Stimulated activated CD8-positive, alpha-beta memory T cell treated with anti-CD3 and anti-CD28 coated beads, Interleukin-12 subunit alpha, Interleukin-12 subunit beta, amount 100 ng/mL, for 1 hour (primary cell): ENCODE results near the gene ROS1.
"Not testable (repeated sequence)": the region's sequence is repeated elsewhere in the genome, so short reads cannot be mapped to it uniquely, and the experiment has no call there.

Experiments used
- DNase-seq: peaks from one replicate; pipeline ENCODE4 v3.0.0-alpha.2; 2020; ENCODE audit warnings: low read depth

The ROS1 gene

GRCh38 chr6:117380298-117380697, 45.4 kb downstream of the ROS1 start:
- no peak for DNase-seq

GRCh38 chr6:117375446-117375845, 50.3 kb downstream of the ROS1 start:
- DNase-seq, result no peak

GRCh38 chr6:117373211-117373813, 52.4 kb downstream of the ROS1 start:
- no peak for DNase-seq

DNA sequence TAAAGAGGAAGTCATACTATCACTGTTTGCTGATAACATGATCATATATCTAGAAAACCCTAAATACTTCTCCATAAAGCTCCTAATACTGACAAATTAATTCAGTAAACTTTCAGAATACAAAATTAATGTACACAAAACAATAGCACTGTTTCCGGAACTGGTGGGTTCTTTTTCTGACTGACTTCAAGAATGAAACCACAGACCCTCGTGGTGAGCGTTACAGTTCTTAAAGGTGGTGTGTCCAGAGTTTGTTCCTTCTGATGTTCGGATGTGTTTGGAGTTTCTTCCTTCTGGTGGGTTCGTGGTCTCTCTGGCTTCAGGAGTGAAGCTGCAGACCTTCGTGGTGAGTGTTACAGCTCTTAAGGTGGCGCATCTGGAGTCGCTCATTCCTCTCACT, 53.5 kb downstream of the ROS1 start:
- not testable (repeated sequence) for DNase-seq

- DNase-seq, result no peak
Measured at GRCh38 chr6:117371492-117371891, 54.2 kb downstream of the ROS1 start.

GRCh38 chr6:117359581-117359980, 66.2 kb downstream of the ROS1 start:
- no peak for DNase-seq

GRCh38 chr6:117354671-117355070, 71.1 kb downstream of the ROS1 start:
- DNase-seq, result no peak

DNA sequence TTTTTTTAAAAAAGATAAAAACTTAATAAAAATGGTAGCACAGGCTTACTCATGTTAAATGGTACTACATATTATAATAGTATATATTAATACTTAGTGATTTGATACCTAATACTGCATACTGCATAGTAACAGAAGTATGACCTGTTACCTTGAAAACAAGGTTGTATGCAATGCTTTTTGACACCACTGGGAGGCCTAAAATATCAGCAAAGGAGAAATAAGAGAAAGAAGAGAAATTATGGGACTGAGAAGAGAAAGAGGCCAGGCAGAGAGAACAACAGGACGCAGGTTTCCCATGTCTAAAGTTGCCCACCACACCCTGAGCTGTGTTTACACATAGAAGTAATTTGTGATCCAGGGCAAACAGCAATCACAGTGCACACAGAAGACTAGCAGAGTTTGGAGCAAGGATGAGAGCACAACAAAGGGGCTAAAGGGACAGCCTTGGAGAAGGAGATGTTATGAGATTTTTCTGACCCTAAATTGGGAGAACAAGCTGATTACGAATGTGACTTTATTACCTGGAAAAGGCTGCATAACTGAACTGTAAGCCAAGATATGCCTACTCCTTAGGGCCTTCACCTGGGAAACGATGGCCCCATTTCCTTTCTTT, 73.2 kb downstream of the ROS1 start:
- no peak for DNase-seq

- DNase-seq, result no peak
Measured at GRCh38 chr6:117351521-117351920, 74.2 kb downstream of the ROS1 start.

DNA sequence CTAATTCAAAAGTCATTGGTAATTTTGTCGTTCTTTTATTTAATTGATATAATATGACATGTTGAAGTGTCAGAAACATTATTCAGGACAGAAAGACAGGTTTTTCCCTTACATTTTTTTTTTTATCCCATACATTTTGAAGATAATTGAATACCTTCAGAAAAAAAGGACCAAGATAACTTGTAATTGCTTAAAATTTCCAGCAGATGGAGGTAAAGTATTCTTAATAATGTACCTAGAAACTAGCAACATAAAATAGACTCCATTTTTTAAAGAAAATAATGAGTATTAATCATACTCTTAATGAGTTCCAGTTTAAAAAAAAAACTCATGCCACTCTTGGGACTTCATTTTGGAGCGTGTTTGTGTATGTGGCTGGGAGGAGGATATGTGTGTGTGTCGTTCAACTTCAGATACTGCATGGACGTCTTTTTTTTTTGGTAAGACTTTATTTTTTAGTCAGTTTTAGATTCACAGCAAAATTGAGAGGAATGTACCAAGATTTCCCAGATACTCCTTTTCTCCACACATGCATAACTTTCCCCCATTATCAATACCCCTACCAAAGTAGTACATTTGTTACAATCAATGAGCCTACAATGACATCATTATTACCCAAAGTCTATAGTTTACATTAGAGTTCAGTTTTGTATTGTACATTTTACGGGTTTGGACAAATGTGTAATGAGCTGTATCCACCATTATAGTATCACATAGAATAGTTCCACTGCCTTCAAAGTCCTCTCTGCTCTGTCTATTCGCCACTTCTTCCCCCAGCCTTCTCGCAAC, 79.4 kb downstream of the ROS1 start:
- DNase-seq, result no peak

DNA sequence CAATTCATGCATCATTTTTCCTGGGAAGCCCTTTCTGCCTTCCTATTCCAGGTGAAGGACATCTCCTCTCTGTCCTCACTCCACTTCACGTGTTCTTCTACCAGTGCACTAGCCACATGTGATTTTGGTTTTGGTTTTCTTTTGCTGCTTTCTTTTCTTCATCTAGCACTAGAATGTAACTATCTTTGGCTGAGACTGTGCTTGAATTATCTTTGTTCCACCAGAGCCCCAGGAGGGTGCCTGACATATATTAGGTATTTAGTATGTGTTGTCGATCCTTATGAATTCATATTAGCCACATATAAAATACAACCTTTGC, 80.5 kb downstream of the ROS1 start:
- no peak for DNase-seq

DNA sequence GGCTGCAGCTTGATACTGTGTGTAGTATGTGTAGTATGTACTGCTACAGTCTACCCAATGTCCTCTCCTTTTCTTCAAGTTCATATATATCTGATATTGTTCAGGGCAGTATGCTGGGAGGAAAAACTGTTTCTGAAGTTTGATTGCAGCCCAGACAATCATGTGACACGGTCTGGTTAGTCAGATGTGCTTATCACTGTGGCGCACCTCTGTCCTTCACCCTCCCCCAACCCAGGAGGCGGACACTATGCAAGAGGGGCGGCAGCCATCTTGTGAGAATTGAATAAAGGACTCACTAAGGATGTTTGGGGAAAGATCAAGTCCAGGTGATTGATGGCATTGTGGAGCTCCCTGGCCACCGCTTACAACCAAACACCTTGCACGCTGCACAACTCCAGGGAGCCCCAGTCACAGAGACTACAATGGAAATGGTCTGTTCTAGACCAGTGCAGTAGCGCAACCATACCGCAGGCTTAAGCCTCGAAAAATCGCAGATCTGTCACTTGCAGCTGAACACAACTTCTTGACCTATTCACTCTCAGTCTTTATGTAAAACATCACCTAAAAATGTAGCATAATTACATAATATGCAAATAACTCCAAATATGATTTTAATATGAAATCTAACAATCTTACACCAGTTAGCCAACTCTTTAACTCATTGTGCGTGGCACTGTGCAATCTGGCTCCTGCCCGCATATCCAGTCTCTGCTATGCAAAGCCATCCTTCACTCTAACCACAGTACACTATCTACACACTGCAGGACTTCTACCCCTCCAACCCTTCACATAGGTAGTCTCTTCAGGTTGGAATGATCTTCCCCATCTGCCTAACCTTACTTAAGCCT, 81.1 kb downstream of the ROS1 start:
- DNase-seq, result no peak

- no peak for DNase-seq
Measured at GRCh38 chr6:117338567-117338966, 87.2 kb downstream of the ROS1 start.

- DNase-seq, result no peak
Measured at GRCh38 chr6:117329926-117330325, 95.8 kb downstream of the ROS1 start.

DNA sequence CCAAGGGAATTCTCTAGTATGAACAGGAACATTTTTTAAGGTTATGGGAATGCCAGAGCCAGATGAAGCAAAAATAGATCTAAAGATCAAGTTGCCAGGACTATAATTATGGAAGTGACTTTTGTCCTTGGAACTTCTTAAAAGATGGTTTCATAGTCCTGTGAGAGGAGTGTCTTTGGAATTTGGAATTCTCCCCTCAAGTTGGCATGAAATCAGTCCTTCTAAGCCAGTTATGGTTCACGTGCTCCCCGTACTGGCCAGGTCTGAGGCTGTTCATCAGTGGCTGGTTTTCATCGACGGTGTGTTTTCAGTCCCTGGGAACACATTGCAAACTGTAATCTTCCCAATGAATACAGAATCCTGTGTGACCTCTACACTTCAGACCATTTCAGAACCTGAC, 97.2 kb downstream of the ROS1 start:
- no peak for DNase-seq

DNA sequence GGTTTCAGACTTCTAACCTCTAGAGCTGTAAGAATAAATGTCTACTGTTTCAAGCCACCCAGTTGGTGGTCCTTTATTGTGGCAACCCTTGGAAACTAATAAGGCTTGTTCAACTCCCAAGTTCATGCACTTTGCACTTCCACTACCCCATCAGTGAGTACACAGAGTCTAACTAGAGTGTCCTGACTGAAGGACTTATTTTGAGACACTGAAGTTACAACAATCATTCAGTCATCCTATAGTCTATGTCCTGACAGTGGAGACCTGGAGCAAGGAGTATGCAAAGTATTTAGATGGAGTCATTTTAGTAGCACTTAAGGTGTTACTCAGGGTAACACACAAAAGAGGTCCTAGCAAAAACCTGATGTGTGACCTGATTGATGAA, 97.7 kb downstream of the ROS1 start:
- no peak for DNase-seq

- DNase-seq, result no peak
Measured at GRCh38 chr6:117327149-117328004, 98.4 kb downstream of the ROS1 start.

GRCh38 chr6:117326396-117326795, 99.3 kb downstream of the ROS1 start:
- no peak for DNase-seq

GRCh38 chr6:117317261-117317660, 108.5 kb downstream of the ROS1 start:
- no peak for DNase-seq

GRCh38 chr6:117311726-117312125, 114.0 kb downstream of the ROS1 start:
- DNase-seq, result no peak

DNA sequence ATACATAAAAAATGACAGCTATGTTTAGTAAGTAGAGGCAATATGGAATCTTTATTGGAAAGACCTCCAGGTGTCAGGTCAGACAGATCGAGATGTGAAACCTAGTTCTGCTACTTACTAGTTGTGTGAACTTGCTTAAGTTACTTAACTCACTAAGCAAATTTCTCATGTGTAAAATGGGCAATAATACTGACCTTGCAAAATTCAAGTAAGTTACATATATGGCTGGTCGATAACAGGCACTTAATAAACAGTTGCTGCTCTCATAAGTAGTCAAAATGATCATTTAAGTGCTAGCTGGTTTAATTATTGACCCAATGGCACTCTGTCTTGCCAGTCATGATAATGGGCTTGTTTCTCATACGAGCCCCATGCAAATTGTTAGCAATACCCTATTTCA, 114.4 kb downstream of the ROS1 start:
- no peak for DNase-seq

- no peak for DNase-seq
Measured at GRCh38 chr6:117309611-117310010, 116.1 kb downstream of the ROS1 start.
